ENCODE data around the gene AMER2. TPM values are rescaled to one million over a fixed set of nuclear protein-coding genes. Genes with fewer than 3 reads are reported as not detected.

AMER2 gene
- total RNA-seq, 1 experiment from 2014 or later = 0.40 TPM

Other genes starting within 250 kb of the AMER2 start
- gene PABPC3, start 76.2 kb downstream of the AMER2 start, total RNA-seq (2014; rRNA removed; shearing (Covaris generic)) = 0.63 TPM in 1 of 2 replicates, not detected in the other
- 20.3 and 20.6 TPM in 2 replicates for gene MTMR6, start 115.2 kb upstream of the AMER2 start, total RNA-seq (2014; rRNA removed; shearing (Covaris generic))
- 47.6 and 52.4 TPM in 2 replicates for gene NUP58, start 129.3 kb upstream of the AMER2 start, total RNA-seq (2014; rRNA removed; shearing (Covaris generic))
- 2.7 and 4.6 TPM in 2 replicates for gene ATP8A2, start 199.7 kb upstream of the AMER2 start, total RNA-seq (2014; rRNA removed; shearing (Covaris generic))